ENCODE data around the gene PIH1D2.

- no peak for TF ChIP-seq CTCF (conservative IDR thresholded peaks at IDR 0.05)
- TF ChIP-seq EZH2 (IDR thresholded peaks at IDR 0.05; ENCODE audit: low read depth): no peak
These were observed 15.7 kb downstream of the PIH1D2 start for GRCh38 chr11:112058103-112058502.

Measured in PC-9 (cell line).